Lower leg skin (tissue), 4 donors: ENCODE data around the gene SPATA31C2. TPM values are rescaled to one million over a fixed set of nuclear protein-coding genes. Genes with fewer than 3 reads are reported as not detected.

Source experiments
- DNase-seq, 2 donors: peaks; one replicate each; pipeline ENCODE4 v3.0.0-alpha.2; 2019; ENCODE audit warnings: low spot score in 2 of 2
- H3K4me3 ChIP-seq: fragments of 200-600 bp; sonication (generic); 2 replicates; pipeline ENCODE4 v1.5.1; 2017; ENCODE audit warnings: mild to moderate bottlenecking, low read depth; ENCODE audit not compliant: poor library complexity, severe bottlenecking
- CTCF ChIP-seq, 3 donors: fragments of 450-650 bp; IDR thresholded peaks; one replicate each; pipeline ENCODE4 v1.5.1; 2016; ENCODE audit warnings: antibody characterized with exemption in 3 of 3, mild to moderate bottlenecking in 3 of 3, moderate library complexity in 2 of 3
- POLR2A ChIP-seq, 2 donors: fragments of 450-650 bp; IDR thresholded peaks; one replicate each; pipeline ENCODE4 v1.6.1; 2016 to 2017; ENCODE audit warnings: antibody characterized with exemption in 2 of 2, mild to moderate bottlenecking in 1 of 2, moderate library complexity in 1 of 2
- WGBS, 2 donors: methylation state at CpG; one replicate each; pipeline ENCODE4 v1.1.5; 2018; 5-methylcytosine and 5-hydroxymethylcytosine counted together
- intact Hi-C: fragments of 100-400 bp; cut with DNase I; formaldehyde crosslinking; loops from one replicate; pipeline ENCODE4 v1.15.0; 2023; ENCODE audit warnings: low total_unique reads
- total RNA-seq, 4 donors: library from RNA; depleted of rRNA; stranded (reverse); fragments of >200 nt; gene quantifications; one replicate each; pipeline ENCODE4 v1.1.0, GENCODE V29; 2016

SPATA31C2 gene
- total RNA-seq, 4 donors from 2014 or later, result not detected

GRCh38 chr9:88173378-88173999 lies 35.2 kb upstream of the SPATA31C2 start:
- peak in 1 of 2 donors; percentile 19 for DNase-seq
- TF ChIP-seq POLR2A (IDR thresholded peaks at IDR 0.05), result no peak
- TF ChIP-seq CTCF (IDR thresholded peaks at IDR 0.05), result no peak
- H3K4me3 ChIP-seq, result no peak overlapping the region
- 69 to 76% methylated on average over 10 of the region's 10 CpGs for WGBS, 2 donors
- intact Hi-C loops, result no loop called here

- intact Hi-C loops, result no loop called here
- DNase-seq, result no peak
- H3K4me3 ChIP-seq, result no peak overlapping the region
- TF ChIP-seq CTCF (IDR thresholded peaks at IDR 0.05) (no peak), POLR2A (IDR thresholded peaks at IDR 0.05) (no peak)
Observed at GRCh38 chr9:88169700-88170099, 31.4 kb upstream of the SPATA31C2 start.

- no peak overlapping the region for H3K4me3 ChIP-seq
- no peak for DNase-seq
- intact Hi-C loops, result no loop called here
- no peak for TF ChIP-seq CTCF (IDR thresholded peaks at IDR 0.05)
- TF ChIP-seq POLR2A (IDR thresholded peaks at IDR 0.05), result no peak
- 61 to 88% methylated on average over 3 of the region's 3 CpGs for WGBS, 2 donors
Observed at GRCh38 chr9:88168564-88168963, 30.3 kb upstream of the SPATA31C2 start.

- intact Hi-C loops, result no loop called here
- no peak for DNase-seq
- 71 to 86% methylated on average over 1 of the region's 1 CpG for WGBS, 2 donors
- TF ChIP-seq POLR2A (IDR thresholded peaks at IDR 0.05), result no peak
- TF ChIP-seq CTCF (IDR thresholded peaks at IDR 0.05), result no peak
- no peak overlapping the region for H3K4me3 ChIP-seq
Observed at GRCh38 chr9:88166660-88167059, 28.4 kb upstream of the SPATA31C2 start.

- WGBS, 2 donors, result 54 to 70% methylated on average over 3 of the region's 3 CpGs
- H3K4me3 ChIP-seq, result no peak overlapping the region
- intact Hi-C loops, result no loop called here
- TF ChIP-seq CTCF (IDR thresholded peaks at IDR 0.05) (no peak), POLR2A (IDR thresholded peaks at IDR 0.05) (no peak)
- no peak for DNase-seq
Observed at GRCh38 chr9:88164850-88165249, 26.6 kb upstream of the SPATA31C2 start.

GRCh38 chr9:88161144-88161543 lies 22.9 kb upstream of the SPATA31C2 start:
- intact Hi-C loops, result no loop called here
- WGBS, 2 donors, result 72 to 78% methylated on average over 6 of the region's 6 CpGs
- TF ChIP-seq POLR2A (IDR thresholded peaks at IDR 0.05) (no peak), CTCF (IDR thresholded peaks at IDR 0.05) (no peak)
- DNase-seq, result no peak
- H3K4me3 ChIP-seq, result no peak overlapping the region
